NCI-H1105 treated with DMSO at 0.1 percent for 48 hours (cell line): ENCODE data around the gene PLA2R1.

Experiments
- DNase-seq: peaks from one replicate; lab custom pipeline; 2025; lab: John Stamatoyannopoulos, UW

The PLA2R1 gene

DNA sequence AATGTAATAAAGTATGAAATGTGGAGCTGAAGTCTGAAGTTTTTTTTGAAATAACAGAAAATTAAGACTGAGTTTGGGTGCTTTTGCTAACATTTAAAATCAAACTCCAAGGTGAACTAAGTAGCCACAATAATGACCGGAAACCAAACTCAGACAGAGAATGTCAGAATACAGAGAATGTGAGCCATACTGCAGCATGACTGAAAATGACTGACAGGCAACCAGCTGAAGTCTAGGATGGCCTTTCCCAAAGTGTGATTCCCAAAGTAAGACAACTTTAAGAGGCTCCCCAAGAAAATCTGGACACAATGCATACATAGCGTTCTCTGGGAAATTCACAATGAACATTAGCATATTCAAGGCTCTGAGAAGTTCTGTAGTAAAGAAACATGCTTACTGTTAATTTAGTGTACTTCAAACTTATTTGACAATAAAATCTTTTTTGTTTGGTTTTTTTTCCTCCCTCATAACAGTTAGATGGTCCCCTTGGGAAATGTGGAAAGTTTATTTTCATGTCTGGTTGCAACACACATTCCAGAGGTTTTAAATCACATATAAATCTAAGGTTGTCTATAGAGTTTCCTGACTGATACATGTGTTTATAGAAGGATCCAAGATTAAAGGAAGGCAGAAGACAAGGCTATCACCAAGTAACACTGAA is 28.6 kb downstream of the PLA2R1 start:
- no peak for DNase-seq

DNA sequence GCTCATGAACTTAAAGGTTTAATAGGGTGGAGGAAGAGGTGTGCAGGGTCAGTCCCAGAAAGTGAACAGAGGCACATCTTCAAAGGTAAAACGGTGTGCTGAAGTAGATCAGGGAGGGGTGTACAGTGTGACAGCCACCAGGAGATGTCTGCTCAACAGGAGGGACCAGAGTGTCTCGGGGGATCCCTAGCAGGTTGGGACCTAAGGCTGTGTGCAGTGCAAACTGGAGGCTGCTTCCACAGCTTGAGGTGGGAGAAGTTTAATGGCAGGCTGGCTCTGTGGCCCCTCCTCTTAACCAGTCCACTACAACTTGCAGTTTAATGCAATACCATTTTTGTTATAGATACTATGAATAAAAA is 33.2 kb downstream of the PLA2R1 start:
- DNase-seq: no peak

DNA sequence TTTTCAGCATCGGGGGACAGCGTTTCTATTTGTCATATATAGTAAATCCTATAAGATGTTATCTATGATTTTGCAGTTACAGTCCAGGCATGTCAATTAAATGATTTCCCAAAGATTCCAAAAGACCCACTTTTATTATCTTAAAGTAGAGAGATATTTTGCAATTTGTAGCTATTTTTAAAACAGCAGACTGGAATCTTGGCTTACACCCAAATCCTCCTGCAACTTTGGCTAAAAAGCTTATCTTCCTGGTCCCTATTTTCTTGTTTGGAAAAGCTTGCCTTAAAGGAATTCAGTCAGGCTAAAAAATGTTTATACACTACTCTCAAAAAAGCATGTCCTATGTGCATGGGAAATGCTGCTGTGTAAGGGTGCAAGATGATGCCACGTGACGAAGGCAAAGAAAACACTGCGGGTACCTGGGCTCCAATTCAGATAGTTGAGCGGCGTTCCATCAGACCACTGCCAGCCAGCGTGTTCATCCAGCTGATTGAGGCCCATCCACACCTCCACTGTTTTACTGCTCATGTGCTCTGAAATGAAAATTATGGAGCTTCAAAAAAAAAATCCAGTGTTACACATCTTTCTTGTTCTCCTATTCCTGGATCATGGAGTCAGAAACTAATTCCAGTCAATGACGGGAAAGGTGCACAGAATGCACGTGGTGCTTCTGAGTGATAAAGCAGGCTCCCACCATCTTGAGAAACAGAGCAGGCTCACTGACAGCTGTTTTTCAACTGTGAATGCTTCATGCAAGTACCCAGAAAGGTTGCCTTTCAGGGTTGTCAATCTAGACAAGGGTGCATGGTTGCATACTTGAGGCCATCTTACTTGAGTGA is 33.8 kb downstream of the PLA2R1 start:
- DNase-seq: no peak

DNA sequence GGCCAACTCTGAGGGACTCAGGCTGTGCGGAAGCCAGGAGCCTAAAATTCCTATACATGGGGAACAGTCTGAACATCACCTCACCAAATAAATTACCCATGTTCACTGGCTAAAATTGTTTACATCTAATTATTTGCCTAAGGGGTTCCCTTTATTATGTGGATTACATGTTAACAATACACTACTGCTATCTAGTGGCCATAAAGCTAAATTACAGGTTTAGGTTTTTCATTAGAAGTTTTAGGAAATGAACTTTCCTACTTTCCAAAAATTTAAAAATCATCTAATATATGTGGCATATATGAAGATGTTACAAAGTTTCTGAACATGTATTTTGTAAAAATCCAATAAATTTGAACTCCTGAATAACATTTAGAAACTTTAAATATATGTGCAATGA is 40.3 kb downstream of the PLA2R1 start:
- DNase-seq: no peak

DNA sequence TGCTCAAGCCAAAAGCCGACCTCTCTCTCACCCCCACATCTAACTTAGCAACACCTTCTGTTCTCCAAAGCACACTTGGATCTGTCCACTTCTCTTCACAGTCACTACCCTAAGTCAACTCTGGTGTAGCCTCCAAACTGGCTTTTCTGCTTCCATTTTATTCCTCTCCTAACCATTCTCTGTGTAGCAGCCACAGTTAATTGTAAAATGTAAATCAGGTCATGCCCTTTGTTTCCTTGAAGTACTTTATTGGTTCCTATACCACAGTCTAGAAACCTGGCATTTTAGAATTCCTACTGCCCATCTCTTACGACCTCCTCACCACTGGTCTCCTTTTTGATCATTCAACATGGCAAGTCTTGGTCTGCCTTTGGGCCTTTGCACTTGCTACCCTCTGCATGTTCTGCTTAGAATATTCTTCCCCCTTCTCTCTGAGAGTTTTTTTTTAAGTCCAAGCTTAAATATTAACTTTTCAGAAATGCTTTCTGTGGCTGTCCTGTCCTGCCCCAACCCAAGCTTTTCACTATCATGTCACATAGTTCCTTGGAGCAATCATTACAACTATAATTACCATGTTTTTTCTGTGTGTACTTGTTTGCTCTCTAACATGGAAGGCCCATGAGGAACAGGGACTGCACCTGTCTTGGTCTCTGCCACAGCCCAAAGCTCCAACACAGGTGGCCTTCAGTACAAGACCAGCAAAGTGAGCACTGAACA is 42.9 kb downstream of the PLA2R1 start:
- DNase-seq: no peak

DNA sequence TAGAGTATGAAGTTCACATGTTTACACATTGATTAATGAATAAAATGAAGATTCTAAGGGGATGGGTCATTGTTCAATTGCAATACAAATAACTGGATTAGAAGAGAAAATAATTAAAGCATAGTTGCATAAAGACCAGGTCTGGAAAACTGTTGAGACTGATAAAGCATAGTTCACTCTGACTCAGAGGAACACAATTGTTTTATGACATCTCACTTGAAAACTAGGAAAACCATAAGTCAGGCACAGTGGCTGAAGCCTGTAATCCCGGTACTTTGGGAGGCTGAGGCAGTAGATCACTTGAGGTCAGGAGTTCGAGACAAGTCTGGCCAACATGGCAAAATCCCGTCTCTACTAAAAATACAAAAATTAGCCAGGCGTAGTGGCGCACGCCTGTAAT is 46.7 kb downstream of the PLA2R1 start:
- DNase-seq: no peak

DNA sequence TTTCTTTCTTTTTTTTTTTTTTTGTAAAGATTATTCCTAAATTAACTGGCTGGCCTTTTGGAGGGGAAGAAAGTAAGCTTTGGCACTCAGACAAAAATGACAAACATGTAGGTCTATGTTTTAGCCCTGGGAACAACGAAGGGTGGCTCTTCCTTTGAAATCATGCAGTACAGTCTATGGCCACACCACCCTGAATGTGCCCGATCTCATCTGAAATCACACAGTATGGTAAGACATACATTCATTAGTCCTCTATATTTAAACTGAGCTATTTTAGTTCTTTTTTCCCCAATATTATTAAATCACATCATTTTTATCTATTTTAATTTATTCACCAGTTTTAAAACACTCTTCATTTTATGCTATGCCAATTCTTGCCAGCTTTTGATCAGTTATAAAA is 48.2 kb downstream of the PLA2R1 start:
- no peak for DNase-seq

DNA sequence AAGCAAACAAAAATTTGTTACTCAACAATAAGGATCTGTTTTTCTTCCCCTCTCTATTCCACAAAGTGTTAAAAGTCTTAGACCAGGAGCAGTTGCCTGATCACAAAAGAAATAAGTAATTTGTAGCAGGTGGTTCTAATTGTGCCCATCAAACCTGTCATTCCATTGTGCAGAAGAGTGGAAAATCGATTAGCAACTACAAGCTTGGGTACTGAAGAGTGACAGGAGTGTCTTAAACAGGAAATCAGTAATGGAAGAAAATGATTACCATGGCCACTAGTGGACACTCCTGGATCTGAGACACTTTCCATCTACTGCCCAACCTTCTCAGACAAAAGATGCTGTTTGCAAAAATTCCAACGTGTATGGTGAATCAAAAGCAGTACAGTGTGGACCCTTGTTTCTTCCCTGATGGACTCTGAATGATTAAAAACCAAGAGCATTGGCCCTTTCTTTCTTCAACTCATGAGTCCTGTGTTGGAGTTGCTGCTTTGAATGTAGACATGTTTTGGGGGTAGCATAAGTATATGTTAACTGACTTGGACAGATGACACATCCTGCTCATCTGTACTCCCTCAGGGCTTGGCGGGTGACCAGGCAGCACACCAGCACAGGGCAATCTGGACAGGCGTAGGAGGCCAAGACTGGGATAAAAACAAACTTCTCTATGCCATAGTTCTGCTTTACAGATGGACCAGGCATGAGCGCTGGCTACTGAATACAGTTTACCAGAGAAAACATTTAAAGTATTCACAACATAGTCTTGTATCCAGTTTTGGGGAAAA is 51.9 kb downstream of the PLA2R1 start:
- no peak for DNase-seq

DNA sequence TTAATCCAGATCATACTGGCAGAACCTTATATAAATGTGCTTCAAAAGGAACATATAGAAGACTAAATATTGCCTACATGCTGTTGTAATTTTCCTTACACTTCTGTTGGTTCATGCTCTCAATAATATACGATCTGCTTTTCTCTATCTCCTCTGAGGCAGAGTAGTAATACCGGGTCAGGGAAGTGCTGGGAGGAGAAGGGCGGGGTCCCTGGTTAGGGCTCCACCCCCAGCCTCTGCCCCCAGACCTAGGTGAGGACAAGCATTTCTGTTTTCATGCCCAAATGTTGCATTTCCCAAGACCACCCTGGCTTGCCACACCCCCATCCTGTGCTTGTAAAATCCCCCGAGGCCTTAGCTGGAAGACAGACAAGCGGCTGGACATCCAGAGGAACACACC is 55.3 kb downstream of the PLA2R1 start:
- DNase-seq: no peak

DNA sequence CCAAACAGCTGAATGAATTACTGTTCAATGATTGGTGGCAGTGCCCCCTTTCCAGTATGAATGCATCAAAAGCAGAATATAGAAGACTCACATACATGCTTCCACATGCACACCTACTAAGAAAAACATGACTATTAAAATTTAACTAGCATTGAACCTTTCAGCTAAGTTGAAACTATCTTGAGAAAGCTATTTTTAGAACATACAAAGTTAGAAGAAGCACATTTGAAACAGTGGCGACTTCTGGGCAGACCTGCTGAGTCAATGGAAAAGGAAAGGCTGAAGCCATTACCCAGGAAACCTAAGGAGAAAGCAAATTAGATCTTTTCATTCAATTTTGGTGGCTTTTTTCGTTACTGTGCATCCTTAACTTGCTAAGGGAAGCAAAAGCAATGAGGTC is 55.9 kb downstream of the PLA2R1 start:
- no peak for DNase-seq

DNA sequence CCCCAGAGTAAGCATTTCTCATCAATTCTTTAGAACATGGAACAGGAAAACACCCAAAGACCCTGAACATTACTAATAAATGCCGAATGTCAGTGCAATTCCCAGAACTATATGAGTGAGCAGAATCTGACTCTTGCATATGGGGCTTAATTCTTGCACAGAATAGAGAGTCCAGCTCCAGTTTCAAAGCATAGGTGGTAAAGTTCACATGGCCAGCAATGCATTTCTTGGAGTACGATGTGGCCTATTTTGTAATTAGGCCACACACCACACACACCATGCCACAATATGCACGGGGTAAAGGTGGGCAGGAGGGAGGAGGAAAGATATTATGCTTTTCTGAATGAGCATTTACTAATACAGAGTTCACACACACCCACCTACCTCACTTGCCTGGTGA is 56.5 kb downstream of the PLA2R1 start:
- DNase-seq: no peak

DNA sequence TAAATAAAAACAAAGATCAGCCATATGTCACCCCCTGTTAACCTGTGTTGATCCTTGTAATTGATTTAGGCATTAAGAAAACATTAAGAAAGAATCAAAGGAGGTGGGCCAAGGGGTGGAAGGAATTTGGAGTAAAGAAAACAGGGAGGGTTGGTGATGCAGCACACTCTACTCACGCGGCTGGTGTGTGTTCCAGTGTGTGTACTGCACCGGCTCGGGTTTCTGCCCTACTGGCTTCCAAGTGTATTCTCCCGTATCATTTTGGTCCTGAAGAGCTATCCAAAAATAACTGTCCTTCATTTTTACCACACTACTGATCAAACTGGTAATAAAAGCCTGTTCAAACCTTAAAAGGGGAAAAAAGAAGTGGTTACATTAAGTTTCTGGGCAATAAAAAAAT is 56.9 kb downstream of the PLA2R1 start:
- no peak for DNase-seq

DNA sequence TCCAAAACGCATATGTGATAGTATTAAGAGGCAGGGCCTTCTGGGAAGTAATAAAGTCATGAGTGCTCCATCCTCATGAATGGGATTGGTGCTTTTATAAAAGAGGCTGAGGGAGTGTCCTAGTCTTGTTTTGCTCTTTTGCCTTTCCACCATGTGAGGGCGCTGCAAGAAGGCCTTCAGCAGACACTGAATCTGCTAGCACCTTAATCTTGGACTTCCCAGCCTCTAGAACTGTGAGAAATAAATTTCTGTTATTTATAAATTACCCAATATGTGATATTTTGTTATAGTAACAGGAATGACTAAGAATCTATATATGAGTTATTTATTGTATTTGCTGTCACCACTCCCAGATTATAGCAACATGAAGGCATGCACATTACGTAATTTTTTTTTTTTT is 63.5 kb downstream of the PLA2R1 start:
- no peak for DNase-seq

DNA sequence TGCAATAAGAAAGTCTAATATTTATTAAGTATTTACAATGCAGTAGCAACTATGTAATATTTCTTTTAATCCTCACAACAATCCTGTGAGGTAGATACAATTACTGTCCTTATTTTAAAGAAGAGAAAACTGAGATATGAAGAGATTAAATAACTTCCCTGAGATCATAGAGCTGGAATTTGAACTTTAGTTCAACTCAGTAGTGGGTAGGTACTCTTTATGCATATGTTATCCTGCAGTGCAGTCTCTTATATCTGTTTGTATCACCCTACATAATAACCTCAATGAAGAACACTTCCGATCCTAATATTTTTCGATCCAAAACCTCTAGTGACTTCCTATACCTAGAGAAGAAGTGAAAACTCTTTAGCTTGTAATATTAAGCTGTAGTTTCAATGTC is 64.2 kb downstream of the PLA2R1 start:
- no peak for DNase-seq

DNA sequence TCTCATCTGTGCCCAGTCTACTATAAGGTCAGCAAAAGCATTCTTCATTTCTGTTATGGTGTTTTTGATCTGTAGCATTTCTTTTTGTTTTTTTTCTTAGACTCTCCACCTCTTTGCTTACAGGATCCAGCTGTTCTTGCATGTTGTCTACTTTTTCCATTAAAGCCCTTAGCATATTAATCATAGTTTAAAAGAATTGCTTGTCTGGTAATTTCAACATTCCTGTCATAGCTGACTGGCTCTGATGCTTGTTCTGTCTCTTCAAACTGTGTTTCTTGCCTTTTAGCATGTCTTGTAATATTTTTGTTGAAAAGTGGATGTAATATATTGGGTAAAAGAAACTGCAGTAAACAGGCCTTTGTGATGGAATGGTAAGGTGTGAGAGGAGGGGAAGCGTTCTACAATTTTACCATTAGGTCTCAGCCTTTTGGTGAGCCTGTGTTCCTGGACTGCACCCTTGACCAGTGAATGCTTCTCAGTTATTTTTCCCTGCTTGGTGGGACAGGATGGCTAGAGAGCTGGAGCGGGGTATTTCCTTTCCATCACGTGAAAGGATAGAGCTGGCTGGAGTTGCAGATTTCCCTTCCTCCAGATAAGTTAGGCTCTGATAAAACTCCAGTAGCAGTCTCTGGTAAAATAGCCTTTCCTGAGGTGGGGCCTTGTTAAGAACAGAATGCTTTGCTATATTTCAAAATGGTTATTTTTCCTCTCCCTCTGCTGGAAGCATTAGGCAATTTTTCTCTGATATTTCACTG is 65.4 kb downstream of the PLA2R1 start:
- DNase-seq: no peak

DNA sequence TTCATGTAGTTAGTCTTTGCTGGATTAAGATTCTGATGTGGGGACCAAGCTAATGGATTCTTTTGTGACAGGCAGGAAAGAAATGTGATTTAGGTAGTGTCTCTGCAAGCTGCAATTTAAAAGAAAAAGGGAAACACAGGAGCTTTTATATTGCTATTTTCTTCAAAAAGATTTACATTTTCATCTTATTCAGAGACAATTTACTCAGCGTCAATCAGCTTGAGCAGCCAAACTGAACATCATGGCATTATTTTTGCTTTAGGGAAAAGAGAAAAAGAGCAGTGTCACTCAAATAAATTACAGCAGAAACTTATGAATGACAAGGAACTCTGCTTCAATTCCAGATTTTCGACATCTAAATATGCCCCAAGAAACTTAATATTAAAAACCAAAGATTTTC is 67.4 kb downstream of the PLA2R1 start:
- DNase-seq: no peak

DNA sequence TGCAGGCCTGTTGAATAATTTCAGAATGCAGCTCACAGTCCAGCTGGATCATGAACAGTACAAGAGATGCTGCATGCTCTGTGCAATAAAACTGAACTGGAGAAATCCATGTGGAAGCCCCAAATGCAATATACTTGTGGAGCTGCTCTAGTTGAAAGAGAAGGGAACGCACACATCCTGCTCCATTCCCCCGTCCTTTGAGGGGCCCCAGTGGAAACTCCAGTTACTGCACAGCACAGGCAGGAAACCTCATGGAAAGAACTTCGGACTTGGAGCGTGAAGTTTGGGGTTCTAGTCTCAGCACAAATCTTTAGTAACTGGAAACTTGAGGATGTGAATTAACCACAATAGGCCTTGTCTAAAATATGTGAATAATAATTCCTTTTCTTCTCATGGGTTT is 73.2 kb downstream of the PLA2R1 start:
- DNase-seq: no peak

DNA sequence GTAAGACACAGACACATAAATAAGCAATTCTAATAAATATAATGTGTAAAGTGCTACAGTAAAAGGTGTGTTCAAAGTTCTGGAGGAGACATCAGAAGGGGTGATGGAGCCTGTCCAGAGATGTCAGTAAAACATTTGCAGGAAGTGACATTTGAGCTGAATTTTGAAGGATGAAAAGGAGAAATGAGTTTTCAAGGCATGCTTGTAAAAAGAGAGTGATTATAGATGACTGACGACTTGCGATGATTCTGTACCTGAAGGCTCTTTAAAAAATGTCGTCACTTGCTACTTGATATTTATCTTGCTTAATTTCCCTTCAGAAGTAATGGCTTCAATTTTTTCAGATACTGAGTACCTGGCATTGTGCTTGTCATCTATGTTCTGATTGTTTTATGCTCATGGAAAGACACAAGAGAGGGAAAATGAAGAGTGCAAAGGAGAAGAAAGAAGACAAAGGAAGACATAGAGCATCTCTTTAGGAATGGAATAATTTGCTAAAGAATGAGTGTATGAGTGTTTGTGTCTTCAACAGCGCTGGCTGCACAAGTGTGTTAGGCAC is 73.9 kb downstream of the PLA2R1 start:
- DNase-seq: no peak

DNA sequence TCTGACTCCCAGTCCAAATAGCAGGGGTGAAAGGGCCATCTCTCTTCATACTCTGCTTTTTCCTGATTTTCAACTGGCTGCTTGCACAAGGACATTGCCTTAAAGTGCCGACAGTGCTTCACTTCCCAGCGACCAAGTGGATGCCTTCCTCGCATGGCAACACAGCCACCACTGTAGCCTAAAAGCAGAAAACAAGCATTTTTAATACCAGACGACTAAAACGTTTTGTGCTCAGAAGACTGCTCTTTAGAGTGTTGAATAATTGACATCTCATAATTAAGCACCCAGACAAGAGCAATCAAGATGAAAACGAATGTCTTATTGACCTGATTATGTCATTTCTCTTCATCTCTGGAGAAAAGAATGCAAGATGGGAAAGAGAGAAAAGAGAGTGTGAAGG is 75.2 kb downstream of the PLA2R1 start:
- no peak for DNase-seq

DNA sequence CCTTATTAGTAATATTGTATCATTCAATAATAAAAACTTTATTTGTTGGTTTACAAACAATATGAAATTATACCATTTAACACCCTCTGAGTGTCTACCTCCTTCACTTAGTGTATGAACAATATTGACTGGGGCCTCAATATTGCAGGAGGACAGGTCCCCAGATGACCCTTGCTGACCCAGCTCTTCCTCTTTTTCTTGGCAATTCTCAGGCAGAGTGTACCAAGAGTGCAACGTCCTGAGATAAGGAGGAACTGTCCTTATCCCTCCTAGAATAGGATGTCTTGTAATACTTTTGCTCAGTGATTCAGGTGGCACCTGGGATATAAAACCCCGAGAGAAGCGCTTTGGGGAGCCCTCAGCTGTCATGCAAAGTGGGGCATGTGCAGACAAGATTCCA is 76.8 kb downstream of the PLA2R1 start:
- DNase-seq: no peak

DNA sequence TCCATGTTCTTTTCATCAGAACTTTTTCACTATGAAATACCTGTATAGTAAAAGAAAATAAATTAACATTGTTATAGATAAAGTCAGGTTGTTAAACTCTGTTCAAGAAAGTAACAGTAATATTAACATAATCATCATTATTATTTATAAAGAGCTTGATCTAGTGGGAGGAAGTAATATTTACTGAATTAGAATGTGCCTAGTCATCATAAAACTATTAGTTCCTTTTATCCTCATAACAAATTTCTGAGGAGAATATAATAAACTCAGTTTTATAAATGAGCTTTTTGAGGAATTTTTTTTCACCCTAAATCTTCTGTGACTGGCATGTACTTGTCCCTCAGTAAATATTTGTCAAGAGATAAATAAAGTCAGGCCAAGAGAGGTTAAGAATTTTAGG is 78.4 kb downstream of the PLA2R1 start:
- no peak for DNase-seq
